Trophoblast cell (in vitro differentiated cells and primary cell): ENCODE data around the gene RFC1.

Source experiments
- DNase-seq, 2 donors: peaks; one replicate each; pipeline ENCODE4 v3.0.0-alpha.2; 2016
- H2AFZ ChIP-seq: 2 replicates; pipeline ENCODE4 v1.6.1; 2013; ENCODE audit warnings: low read length, moderate library complexity, mild to moderate bottlenecking; ENCODE audit not compliant: insufficient read depth, poor library complexity
- H2AK5ac ChIP-seq: 2 replicates; pipeline ENCODE4 v1.6.1; 2013; ENCODE audit warnings: mild to moderate bottlenecking, low read length
- H2BK120ac ChIP-seq: 2 replicates; pipeline ENCODE4 v1.6.1; 2013; ENCODE audit warnings: low read length, mild to moderate bottlenecking, moderate library complexity; ENCODE audit not compliant: insufficient read depth, poor library complexity
- H2BK12ac ChIP-seq: 2 replicates; pipeline ENCODE4 v1.6.1; 2013; ENCODE audit warnings: mild to moderate bottlenecking, low read length, moderate library complexity
- H2BK5ac ChIP-seq: 2 replicates; pipeline ENCODE4 v1.6.1; 2013; ENCODE audit warnings: low read length, low read depth, moderate library complexity, mild to moderate bottlenecking; ENCODE audit not compliant: poor library complexity
- H3K14ac ChIP-seq: 2 replicates; pipeline ENCODE4 v1.6.1; 2013; ENCODE audit warnings: mild to moderate bottlenecking, low read length
- H3K18ac ChIP-seq: 2 replicates; pipeline ENCODE4 v1.6.1; 2013; ENCODE audit warnings: mild to moderate bottlenecking, low read length
- H3K23ac ChIP-seq: 2 replicates; pipeline ENCODE4 v1.6.1; 2013; ENCODE audit warnings: low read length
- H3K27ac ChIP-seq: 2 replicates; pipeline ENCODE4 v1.5.1; 2013; ENCODE audit warnings: low read depth, mild to moderate bottlenecking, inconsistent platforms, low read length, moderate library complexity
- H3K27me3 ChIP-seq: 2 replicates; pipeline ENCODE4 v1.6.1; 2013; ENCODE audit warnings: inconsistent platforms, mild to moderate bottlenecking, low read length, moderate library complexity; ENCODE audit not compliant: insufficient read depth
- H3K36me3 ChIP-seq, 2 experiments: 1 replicate in 1 of 2; 2 replicates in 1 of 2; pipeline ENCODE4 v1.6.1; 2013; ENCODE audit warnings: low read length in 2 of 2, mild to moderate bottlenecking in 2 of 2, moderate library complexity in 1 of 2; ENCODE audit not compliant: insufficient read depth in 2 of 2, control insufficient read depth in 1 of 2
- H3K4ac ChIP-seq: 2 replicates; pipeline ENCODE4 v1.6.1; 2013; ENCODE audit warnings: low read depth, mild to moderate bottlenecking, low read length, moderate library complexity
- H3K4me1 ChIP-seq, 2 experiments: 1 replicate in 1 of 2; 2 replicates in 1 of 2; pipeline ENCODE4 v1.6.1; 2013; ENCODE audit warnings: low read length in 2 of 2, mild to moderate bottlenecking in 2 of 2, moderate library complexity in 1 of 2; ENCODE audit not compliant: insufficient read depth in 2 of 2, control insufficient read depth in 1 of 2
- H3K4me2 ChIP-seq: 2 replicates; pipeline ENCODE4 v1.6.1; 2013; ENCODE audit warnings: inconsistent platforms, mild to moderate bottlenecking, low read length, moderate library complexity
- H3K4me3 ChIP-seq: 2 replicates; pipeline ENCODE4 v1.5.1; 2013; ENCODE audit warnings: mild to moderate bottlenecking, low read depth, low read length, inconsistent platforms
- H3K79me1 ChIP-seq: one replicate; pipeline ENCODE4 v1.6.1; 2013; ENCODE audit warnings: low read length
- H3K79me2 ChIP-seq: 2 replicates; pipeline ENCODE4 v1.6.1; 2013; ENCODE audit warnings: low read length, mild to moderate bottlenecking; ENCODE audit not compliant: control insufficient read depth, insufficient read depth, poor library complexity
- H3K9ac ChIP-seq: 2 replicates; pipeline ENCODE4 v1.6.1; 2013; ENCODE audit warnings: mild to moderate bottlenecking, low read length
- H3K9me3 ChIP-seq: 2 replicates; pipeline ENCODE4 v1.6.1; 2013; ENCODE audit warnings: low read depth, mild to moderate bottlenecking, control low read depth, inconsistent platforms, low read length; ENCODE audit not compliant: insufficient read depth
- H4K12ac ChIP-seq: 2 replicates; pipeline ENCODE4 v1.6.1; 2013; ENCODE audit warnings: low read depth, mild to moderate bottlenecking, low read length, moderate library complexity
- H4K8ac ChIP-seq: 2 replicates; pipeline ENCODE4 v1.6.1; 2013; ENCODE audit warnings: low read depth, mild to moderate bottlenecking, low read length, moderate library complexity
- H4K91ac ChIP-seq: one replicate; pipeline ENCODE4 v1.6.1; 2013; ENCODE audit warnings: low read depth, mild to moderate bottlenecking, low read length, moderate library complexity
- WGBS: extraction: QIAGEN DNeasy Blood & Tissue Kit; methylation state at CpG from one replicate; pipeline ENCODE4 v1.1.7; 2013; ENCODE audit warnings: missing lambda C conversion rate; ENCODE audit not compliant: insufficient read length, insufficient coverage; ENCODE audit errors: extremely low coverage; 5-methylcytosine and 5-hydroxymethylcytosine counted together

The RFC1 gene

DNA sequence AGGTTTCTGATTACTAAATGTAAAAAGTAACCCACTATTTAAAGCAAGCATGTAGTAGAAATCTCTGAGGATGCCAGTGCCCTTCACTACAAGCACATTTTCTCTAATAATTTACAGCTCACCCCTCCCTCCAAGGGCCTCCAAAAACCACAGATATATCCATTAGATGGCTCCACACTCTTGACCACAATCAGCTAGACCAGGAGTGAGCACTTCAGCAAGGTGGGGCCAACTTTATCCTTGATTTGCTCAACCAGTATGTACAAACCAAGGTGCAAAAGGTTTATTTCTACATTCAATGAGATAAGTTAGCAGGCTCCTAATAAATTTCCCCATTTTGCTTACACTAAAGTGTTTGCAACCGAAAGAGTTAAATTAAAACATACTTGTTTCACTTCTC, 35.8 kb downstream of the RFC1 start:
- no peak overlapping the region for H2BK120ac ChIP-seq
- no peaks in the 10 kb centered on the region for H3K27me3 ChIP-seq
- H3K4ac ChIP-seq = no peak overlapping the region
- WGBS = no CpG with 5 or more reads among the region's 1 CpG
- no peak overlapping the region for H2BK5ac ChIP-seq
- no peak overlapping the region for H3K4me3 ChIP-seq
- no peak overlapping the region for H3K9ac ChIP-seq
- no peak overlapping the region for H2BK12ac ChIP-seq
- H3K4me2 ChIP-seq = no peak overlapping the region
- no peak overlapping the region for H3K27ac ChIP-seq
- H2AK5ac ChIP-seq = no peak overlapping the region
- H4K12ac ChIP-seq = no peak overlapping the region
- H3K14ac ChIP-seq = no peak overlapping the region
- no peaks in the 10 kb centered on the region for H3K79me2 ChIP-seq
- H4K8ac ChIP-seq = no peak overlapping the region
- no peaks in the 10 kb centered on the region for H3K9me3 ChIP-seq
- DNase-seq = no peak
- H3K18ac ChIP-seq = no peak overlapping the region
- no peaks in the 10 kb centered on the region for H3K4me1 ChIP-seq
- H2AFZ ChIP-seq = no peak overlapping the region
- H3K36me3 ChIP-seq = peaks cover 2 to 3% of the 10 kb centered on the region in 2 experiments
- H4K91ac ChIP-seq = no peak overlapping the region
- no peaks in the 10 kb centered on the region for H3K79me1 ChIP-seq
- no peak overlapping the region for H3K23ac ChIP-seq

DNA sequence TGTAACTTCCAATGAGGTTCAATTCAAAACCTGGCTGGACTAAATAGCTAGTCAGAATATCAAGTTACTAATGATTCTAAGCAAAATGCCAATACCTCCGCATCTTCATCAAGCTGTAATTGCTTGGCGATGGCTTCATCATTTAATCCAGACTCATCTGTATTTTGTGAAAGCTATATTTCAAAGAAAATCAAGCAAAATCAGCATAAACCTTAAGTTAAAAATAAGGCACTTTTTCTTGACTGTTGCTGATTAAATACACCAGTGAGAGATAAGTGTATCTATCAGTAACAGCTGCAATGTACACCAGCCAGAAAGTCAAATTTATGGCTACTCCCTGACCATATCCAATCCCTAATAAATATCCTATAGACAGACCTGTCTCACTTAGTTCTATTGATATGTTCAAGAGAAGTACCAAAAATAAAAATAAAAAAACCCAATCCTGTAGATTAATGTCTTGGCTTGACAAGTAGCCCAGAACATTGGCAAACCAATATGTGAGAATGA, 39.6 kb downstream of the RFC1 start:
- Histone ChIP-seq H3K4ac (no peak overlapping the region), H2AK5ac (no peak overlapping the region), H4K12ac (no peak overlapping the region), H3K79me2 (no peaks in the 10 kb centered on the region), H3K23ac (no peak overlapping the region), H3K27me3 (no peaks in the 10 kb centered on the region), H3K4me2 (no peak overlapping the region), H2AFZ (no peak overlapping the region), H3K4me1 (no peaks in the 10 kb centered on the region), H3K27ac (no peak overlapping the region), H2BK120ac (no peak overlapping the region), H3K9me3 (no peaks in the 10 kb centered on the region), H3K14ac (no peak overlapping the region), H3K4me3 (no peak overlapping the region), H2BK12ac (no peak overlapping the region), H3K9ac (no peak overlapping the region), H4K91ac (no peak overlapping the region), H3K79me1 (no peaks in the 10 kb centered on the region), H4K8ac (no peak overlapping the region), H3K36me3 (peaks cover 2 to 5% of the 10 kb centered on the region in 2 experiments), H3K18ac (no peak overlapping the region), H2BK5ac (no peak overlapping the region)
- WGBS = no CpG with 5 or more reads among the region's 2 CpGs
- no peak for DNase-seq

DNA sequence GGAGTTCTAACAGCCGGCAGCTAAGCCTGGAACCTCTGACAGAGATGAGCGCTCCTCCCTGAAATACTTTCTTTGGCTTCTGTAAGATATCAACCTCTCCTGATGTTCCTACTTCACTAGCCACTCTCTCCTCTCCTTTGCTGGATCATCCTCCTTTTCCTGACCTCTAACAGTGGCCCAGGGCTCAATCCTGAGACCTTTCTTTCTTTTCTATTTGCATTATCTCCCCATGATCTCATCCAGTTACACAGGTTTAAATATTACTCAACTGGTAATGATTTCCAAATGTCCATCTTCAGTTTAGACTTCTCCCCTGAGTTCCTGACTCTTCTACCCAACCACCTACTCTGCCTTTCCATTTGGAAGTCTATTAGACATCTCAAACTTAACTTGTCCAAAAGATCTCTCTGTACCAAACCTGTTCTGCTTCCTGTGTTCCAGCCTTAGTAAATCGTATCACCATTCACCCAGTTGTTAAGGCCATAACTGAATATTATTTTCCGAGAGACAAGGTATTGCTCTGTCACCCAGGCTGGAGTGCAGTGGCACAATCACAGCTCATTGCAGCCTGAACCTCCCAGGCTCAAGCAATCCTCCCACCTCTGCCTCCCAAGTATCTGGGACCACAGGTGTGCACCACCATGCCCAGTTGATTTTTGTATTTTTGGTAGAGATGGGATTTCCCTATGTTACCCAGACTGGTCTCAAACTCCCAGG, 41.1 kb downstream of the RFC1 start:
- no peak overlapping the region for H3K9ac ChIP-seq
- H3K27me3 ChIP-seq = no peaks in the 10 kb centered on the region
- no peaks in the 10 kb centered on the region for H3K4me1 ChIP-seq
- H3K79me1 ChIP-seq = no peaks in the 10 kb centered on the region
- no peak overlapping the region for H3K4ac ChIP-seq
- no peaks in the 10 kb centered on the region for H3K79me2 ChIP-seq
- H4K8ac ChIP-seq = no peak overlapping the region
- H2BK120ac ChIP-seq = no peak overlapping the region
- H3K4me3 ChIP-seq = no peak overlapping the region
- no peak overlapping the region for H2BK12ac ChIP-seq
- no peak overlapping the region for H2AFZ ChIP-seq
- H2BK5ac ChIP-seq = no peak overlapping the region
- no peak overlapping the region for H4K91ac ChIP-seq
- no peak overlapping the region for H3K14ac ChIP-seq
- H3K18ac ChIP-seq = no peak overlapping the region
- no peak overlapping the region for H3K23ac ChIP-seq
- no peak overlapping the region for H3K27ac ChIP-seq
- no peak overlapping the region for H2AK5ac ChIP-seq
- peaks cover 3 to 5% of the 10 kb centered on the region in 2 experiments for H3K36me3 ChIP-seq
- H3K9me3 ChIP-seq = no peaks in the 10 kb centered on the region
- no CpG with 5 or more reads among the region's 4 CpGs for WGBS
- H4K12ac ChIP-seq = no peak overlapping the region
- no peak overlapping the region for H3K4me2 ChIP-seq
- peak in 1 of 2 donors; percentile 74 for DNase-seq

DNA sequence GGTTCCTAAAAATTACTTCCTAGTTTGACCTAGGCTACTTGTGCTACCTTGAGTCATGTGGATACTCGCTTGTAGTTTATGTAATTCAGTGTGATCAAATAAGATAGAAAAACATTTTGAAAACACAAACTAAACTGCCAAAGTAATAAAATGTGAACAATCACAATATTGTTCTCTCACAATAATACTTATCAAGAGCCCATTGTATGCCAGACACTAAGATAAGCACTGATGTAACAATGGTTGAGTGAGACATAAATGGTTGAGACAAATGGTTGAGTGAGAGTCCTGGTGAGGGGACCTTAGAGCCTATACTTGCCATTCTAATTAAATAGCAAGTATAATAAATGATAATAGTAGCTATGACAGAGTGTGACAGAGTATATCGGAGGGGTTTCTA, 41.7 kb downstream of the RFC1 start:
- H3K79me2 ChIP-seq = no peaks in the 10 kb centered on the region
- H4K8ac ChIP-seq = no peak overlapping the region
- no peak overlapping the region for H3K4me3 ChIP-seq
- H3K36me3 ChIP-seq = peaks cover 5 to 6% of the 10 kb centered on the region in 2 experiments
- no peak overlapping the region for H2AFZ ChIP-seq
- no peak overlapping the region for H3K23ac ChIP-seq
- no peak overlapping the region for H2BK5ac ChIP-seq
- no peak overlapping the region for H3K4me2 ChIP-seq
- H3K27ac ChIP-seq = no peak overlapping the region
- no peak overlapping the region for H4K12ac ChIP-seq
- H2BK12ac ChIP-seq = no peak overlapping the region
- H3K4ac ChIP-seq = no peak overlapping the region
- no peaks in the 10 kb centered on the region for H3K9me3 ChIP-seq
- no peaks in the 10 kb centered on the region for H3K27me3 ChIP-seq
- H3K79me1 ChIP-seq = no peaks in the 10 kb centered on the region
- H2BK120ac ChIP-seq = no peak overlapping the region
- no peaks in the 10 kb centered on the region for H3K4me1 ChIP-seq
- no peak overlapping the region for H3K18ac ChIP-seq
- no peak overlapping the region for H2AK5ac ChIP-seq
- no peak overlapping the region for H4K91ac ChIP-seq
- H3K9ac ChIP-seq = no peak overlapping the region
- no peak overlapping the region for H3K14ac ChIP-seq
- no CpG with 5 or more reads among the region's 2 CpGs for WGBS
- DNase-seq = no peak
